GM18498 (cell line): Measurements from ENCODE around the gene PIRT.

ENCODE experiments used
- ATAC-seq: cut with Tn5 transposase; IDR thresholded peaks from one replicate; pipeline ENCODE4 v1.9.1; 2021; ENCODE audit warnings: mild to moderate bottlenecking, moderate library complexity; ENCODE audit not compliant: unreplicated experiment

PIRT gene

GRCh38 chr17:10790491-10791401 is 47.1 kb downstream of the PIRT start:
- ATAC-seq = no peak

GRCh38 chr17:10789694-10790271 is 48.1 kb downstream of the PIRT start:
- no peak for ATAC-seq

GRCh38 chr17:10787306-10788045 is 50.4 kb downstream of the PIRT start:
- no peak for ATAC-seq

- ATAC-seq = no peak
Measured at GRCh38 chr17:10785295-10785694, 52.6 kb downstream of the PIRT start.

- ATAC-seq = no peak
Measured at GRCh38 chr17:10779609-10780008, 58.3 kb downstream of the PIRT start.

GRCh38 chr17:10777890-10778289 is 60.0 kb downstream of the PIRT start:
- ATAC-seq = no peak

- ATAC-seq = no peak
Measured at GRCh38 chr17:10777131-10777807, 60.6 kb downstream of the PIRT start.

- ATAC-seq = no peak
Measured at GRCh38 chr17:10776381-10776780, 61.5 kb downstream of the PIRT start.

- ATAC-seq = no peak
Measured at GRCh38 chr17:10775740-10776356, 62.0 kb downstream of the PIRT start.

- no peak for ATAC-seq
Measured at GRCh38 chr17:10775058-10775457, 62.8 kb downstream of the PIRT start.

GRCh38 chr17:10773391-10773790 is 64.5 kb downstream of the PIRT start:
- no peak for ATAC-seq
